Measurements from ENCODE around the gene TLR5. TPM values are rescaled to one million over a fixed set of nuclear protein-coding genes. Genes with fewer than 3 reads are reported as not detected.
A peak's percentile ranks its signal among the peaks of the same experiment; 100 is the strongest.

The TLR5 gene
- polyA plus RNA-seq, 3 donors, result 35.5 to 58.0 (median 45.7) TPM

GRCh38 chr1:223147873-223148272, 4.8 kb upstream of the TLR5 start:
- WGBS (ENCODE audit: insufficient coverage), result 100% methylated on average over 2 of the region's 3 CpGs
- H3K9me3 Mint-ChIP-seq, result peaks cover 4 to 15% (median 11%) of the 10 kb centered on the region in 7 donors
- no peaks in the 10 kb centered on the region for H4K20me1 ChIP-seq (ENCODE audit: insufficient read depth, low read length)
- no peak for TF ChIP-seq CTCF (IDR thresholded peaks at IDR 0.05)
- peaks cover 22 to 26% of the 10 kb centered on the region in 2 donors for H3K4me1 ChIP-seq (ENCODE audit: control insufficient read depth in 1 of 2, insufficient read depth in 2 of 2, low read length in 2 of 2)
- no peak overlapping the region for H3K27ac ChIP-seq (ENCODE audit: low read depth in 1 of 2, low read length in 2 of 2)
- H3K9me3 ChIP-seq (replicated peaks in 1 of 2; ENCODE audit: control insufficient read depth in 1 of 2, insufficient read depth in 1 of 2, low read length in 2 of 2), result peaks cover 0 to 7% of the 10 kb centered on the region in 2 donors
- no peaks in the 10 kb centered on the region for H3K27me3 ChIP-seq (ENCODE audit: control insufficient read depth in 2 of 2, insufficient read depth in 2 of 2, low read length in 2 of 2)
- H3K4me3 ChIP-seq (replicated peaks in 1 of 3; ENCODE audit: low read depth in 2 of 3, low read length in 3 of 3), result no peak overlapping the region
- H2AFZ ChIP-seq (ENCODE audit: insufficient read depth, low read depth, low read length, poor library complexity, severe bottlenecking), result no peak overlapping the region
- H3K79me2 ChIP-seq (ENCODE audit: insufficient read depth, low read length), result no peaks in the 10 kb centered on the region
- no peaks in the 10 kb centered on the region for H3K36me3 ChIP-seq (replicated peaks in 1 of 2; ENCODE audit: control insufficient read depth in 1 of 2, insufficient read depth in 2 of 2, low read length in 2 of 2)
- no peak overlapping the region for H3K9ac ChIP-seq (ENCODE audit: insufficient read depth, low read length, poor library complexity, severe bottlenecking)
- no peak overlapping the region for H3K4me3 Mint-ChIP-seq
- intact Hi-C loops (cut with micrococcal nuclease), result loop anchor here in 1 of 2 donors (5.0 kb wide), 1 partner anchor 54 kb away; no protein-coding TSS in a partner anchor
- no peak for DNase-seq
- peaks cover 34% of the 10 kb centered on the region for H3K4me1 Mint-ChIP-seq
- H3K4me2 ChIP-seq (replicated peaks; ENCODE audit: extremely low read depth, low read length, poor library complexity, severe bottlenecking), result no peak overlapping the region
- H3K36me3 Mint-ChIP-seq, result no peaks in the 10 kb centered on the region
- peaks cover 0 to 2% (median 2%) of the 10 kb centered on the region in 3 donors for H3K27me3 Mint-ChIP-seq (ENCODE audit: low read depth in 3 of 3)
- H3K27ac Mint-ChIP-seq, result peak overlapping the region in 1 of 7 donors; percentile 11

- Histone ChIP-seq H2AFZ (ENCODE audit: insufficient read depth, low read depth, low read length, poor library complexity, severe bottlenecking) (no peak overlapping the region), H3K9me3 (replicated peaks in 1 of 2; ENCODE audit: control insufficient read depth in 1 of 2, insufficient read depth in 1 of 2, low read length in 2 of 2) (peaks cover 0 to 7% of the 10 kb centered on the region in 2 donors), H3K36me3 (replicated peaks in 1 of 2; ENCODE audit: control insufficient read depth in 1 of 2, insufficient read depth in 2 of 2, low read length in 2 of 2) (no peaks in the 10 kb centered on the region), H3K4me1 (ENCODE audit: control insufficient read depth in 1 of 2, insufficient read depth in 2 of 2, low read length in 2 of 2) (peaks cover 26 to 31% of the 10 kb centered on the region in 2 donors), H3K79me2 (ENCODE audit: insufficient read depth, low read length) (peaks cover 4% of the 10 kb centered on the region), H3K27me3 (ENCODE audit: control insufficient read depth in 2 of 2, insufficient read depth in 2 of 2, low read length in 2 of 2) (no peaks in the 10 kb centered on the region), H3K4me3 (replicated peaks in 1 of 3; ENCODE audit: low read depth in 2 of 3, low read length in 3 of 3) (no peak overlapping the region), H4K20me1 (ENCODE audit: insufficient read depth, low read length) (no peaks in the 10 kb centered on the region), H3K27ac (ENCODE audit: low read depth in 1 of 2, low read length in 2 of 2) (no peak overlapping the region), H3K4me2 (replicated peaks; ENCODE audit: extremely low read depth, low read length, poor library complexity, severe bottlenecking) (no peak overlapping the region), H3K9ac (ENCODE audit: insufficient read depth, low read length, poor library complexity, severe bottlenecking) (no peak overlapping the region)
- TF ChIP-seq CTCF (IDR thresholded peaks at IDR 0.05), result no peak
- H3K9me3 Mint-ChIP-seq, result peaks cover 4 to 15% (median 11%) of the 10 kb centered on the region in 7 donors
- H3K27me3 Mint-ChIP-seq (ENCODE audit: low read depth in 3 of 3), result peaks cover 0 to 2% (median 2%) of the 10 kb centered on the region in 3 donors
- no peaks in the 10 kb centered on the region for H3K36me3 Mint-ChIP-seq
- no peak for DNase-seq
- H3K4me3 Mint-ChIP-seq, result no peak overlapping the region
- H3K27ac Mint-ChIP-seq, result no peak overlapping the region
- H3K4me1 Mint-ChIP-seq, result peaks cover 36% of the 10 kb centered on the region
- no CpG with 5 or more reads among the region's 2 CpGs for WGBS (ENCODE audit: insufficient coverage)
- intact Hi-C loops (cut with micrococcal nuclease), result loop anchor here in 1 of 2 donors (5.0 kb wide), 1 partner anchor 55 kb away; no protein-coding TSS in a partner anchor
These were observed 4.4 kb upstream of the TLR5 start for GRCh38 chr1:223147409-223147808.

All from CD14-positive monocyte (primary cell).